Adrenal gland (tissue), 5 donors: ENCODE measurements around the gene TRPC5OS.

Experiments
- POLR2A ChIP-seq, 2 donors: fragments of 450-650 bp; IDR thresholded peaks; one replicate each; pipeline ENCODE4 v1.6.1; 2017; ENCODE audit warnings: antibody characterized with exemption in 2 of 2, mild to moderate bottlenecking in 2 of 2, moderate library complexity in 1 of 2
- TF ChIP-seq, protein P1 (sequence below), 6 experiments: fragments of 450-650 bp in 4 of 6; fragments of 200-600 bp in 2 of 6; sonication (generic) in 1 of 6; IDR thresholded peaks; 1 replicate in 5 of 6; 2 replicates in 1 of 6; pipeline versions ENCODE4 v1.5.1 to v1.8.0; 2016 to 2021; ENCODE audit warnings: antibody characterized with exemption in 6 of 6, mild to moderate bottlenecking in 2 of 6, moderate library complexity in 1 of 6
- donor health status: DM: no; HTN: no; CAD: no.

DNA sequence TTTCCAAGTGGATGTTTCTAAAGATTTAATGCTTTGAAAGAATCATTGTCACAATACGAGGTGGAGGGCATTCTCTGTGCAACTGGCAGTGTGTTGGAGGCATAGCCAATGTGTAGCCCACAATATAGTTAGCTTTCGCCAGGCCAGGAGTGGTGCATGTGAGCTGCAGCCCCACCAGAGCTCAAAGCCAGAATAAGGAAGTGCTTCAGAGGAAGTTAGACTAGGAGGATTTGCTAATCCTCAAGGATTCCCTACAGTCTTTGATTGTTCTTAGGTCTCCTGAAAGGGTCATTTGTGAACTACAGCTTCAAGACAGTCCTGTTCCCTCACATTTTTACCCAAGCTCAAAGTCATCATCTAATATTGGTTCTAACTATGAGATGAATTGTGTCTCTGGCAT is 16.4 kb downstream of the TRPC5OS start:
- TF ChIP-seq, protein P1, sequence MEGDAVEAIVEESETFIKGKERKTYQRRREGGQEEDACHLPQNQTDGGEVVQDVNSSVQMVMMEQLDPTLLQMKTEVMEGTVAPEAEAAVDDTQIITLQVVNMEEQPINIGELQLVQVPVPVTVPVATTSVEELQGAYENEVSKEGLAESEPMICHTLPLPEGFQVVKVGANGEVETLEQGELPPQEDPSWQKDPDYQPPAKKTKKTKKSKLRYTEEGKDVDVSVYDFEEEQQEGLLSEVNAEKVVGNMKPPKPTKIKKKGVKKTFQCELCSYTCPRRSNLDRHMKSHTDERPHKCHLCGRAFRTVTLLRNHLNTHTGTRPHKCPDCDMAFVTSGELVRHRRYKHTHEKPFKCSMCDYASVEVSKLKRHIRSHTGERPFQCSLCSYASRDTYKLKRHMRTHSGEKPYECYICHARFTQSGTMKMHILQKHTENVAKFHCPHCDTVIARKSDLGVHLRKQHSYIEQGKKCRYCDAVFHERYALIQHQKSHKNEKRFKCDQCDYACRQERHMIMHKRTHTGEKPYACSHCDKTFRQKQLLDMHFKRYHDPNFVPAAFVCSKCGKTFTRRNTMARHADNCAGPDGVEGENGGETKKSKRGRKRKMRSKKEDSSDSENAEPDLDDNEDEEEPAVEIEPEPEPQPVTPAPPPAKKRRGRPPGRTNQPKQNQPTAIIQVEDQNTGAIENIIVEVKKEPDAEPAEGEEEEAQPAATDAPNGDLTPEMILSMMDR (IDR thresholded peaks at IDR 0.05): no peak
- TF ChIP-seq POLR2A (IDR thresholded peaks at IDR 0.05): no peak
